A549 (cell line): ENCODE measurements around the gene MYO6.

ENCODE experiments used
- CTCF ChIP-seq: fragments of >200 bp; sonication (Bioruptor Twin); formaldehyde crosslinking; IDR thresholded peaks from 3 replicates; pipeline ENCODE4 v1.5.1; 2016
- ELK1 ChIP-seq: fragments of 150-350 bp; IDR thresholded peaks from 2 replicates; pipeline ENCODE4 v1.6.1; 2014; ENCODE audit warnings: low read depth, mild to moderate bottlenecking, low read length
- POLR2A ChIP-seq: IDR thresholded peaks from 2 replicates; pipeline ENCODE4 v1.6.1; 2012; ENCODE audit warnings: mild to moderate bottlenecking, low read length

- no peak for TF ChIP-seq POLR2A
- no peak for TF ChIP-seq CTCF
- no peak for TF ChIP-seq ELK1
These were observed 3.3 kb downstream of the MYO6 start for GRCh38 chr6:75752365-75752764.
